ENCODE data around the gene TADA2B.

TADA2B gene

DNA sequence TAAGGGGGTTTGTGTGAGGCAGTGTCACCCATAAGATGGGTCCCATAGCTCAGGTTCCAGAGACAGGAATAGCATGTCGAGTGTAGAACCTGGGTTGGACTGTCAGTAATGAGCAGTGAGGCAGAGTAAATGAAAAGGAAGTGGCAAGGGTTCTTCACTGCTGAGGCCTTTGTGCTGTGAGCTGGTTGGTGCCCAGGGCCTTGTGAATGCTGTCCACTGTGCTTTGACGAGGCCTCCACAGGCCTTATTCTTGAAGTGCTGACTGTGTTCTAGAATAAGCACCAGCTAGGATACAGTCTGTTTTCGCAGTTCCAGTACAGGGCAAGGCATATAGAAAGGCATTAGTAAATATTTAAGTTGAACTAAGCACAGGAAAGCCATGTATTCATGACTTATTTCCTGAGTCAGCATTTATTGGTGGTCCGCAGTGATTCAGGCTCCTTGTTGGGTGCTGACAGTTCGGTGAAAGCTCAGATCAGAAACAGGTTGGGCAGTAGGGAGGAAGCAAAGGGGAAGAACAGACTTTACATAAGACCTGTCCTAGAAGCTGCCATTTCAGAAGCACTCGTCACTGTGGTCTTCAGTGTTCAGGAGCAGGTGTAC, 25.6 kb upstream of the TADA2B start:
- no peak for DNase-seq (ENCODE audit: extremely low read depth in 1 of 2, low read depth in 1 of 2)

DNA sequence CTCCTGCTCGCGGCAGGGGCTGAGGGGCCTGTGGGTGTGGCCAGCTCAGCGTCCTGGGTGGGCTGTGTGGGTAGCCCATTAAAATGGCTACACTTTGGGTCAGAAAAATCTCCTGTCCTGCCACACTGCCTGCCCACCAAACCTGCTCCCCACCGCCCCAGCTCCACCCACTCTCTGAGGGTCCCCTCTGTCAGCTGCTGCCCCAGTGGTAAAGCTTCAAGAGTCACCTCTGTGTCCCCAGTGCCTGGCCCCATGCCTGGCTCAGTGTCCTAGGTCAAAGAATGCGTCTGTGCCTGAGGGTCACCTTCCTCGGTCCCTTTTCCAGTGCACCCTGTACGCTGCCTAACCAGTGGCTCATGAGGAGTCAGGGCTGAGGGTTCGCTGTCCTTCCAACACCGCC, 24.9 kb upstream of the TADA2B start:
- no peak for DNase-seq (ENCODE audit: extremely low read depth in 1 of 2, low read depth in 1 of 2)

DNA sequence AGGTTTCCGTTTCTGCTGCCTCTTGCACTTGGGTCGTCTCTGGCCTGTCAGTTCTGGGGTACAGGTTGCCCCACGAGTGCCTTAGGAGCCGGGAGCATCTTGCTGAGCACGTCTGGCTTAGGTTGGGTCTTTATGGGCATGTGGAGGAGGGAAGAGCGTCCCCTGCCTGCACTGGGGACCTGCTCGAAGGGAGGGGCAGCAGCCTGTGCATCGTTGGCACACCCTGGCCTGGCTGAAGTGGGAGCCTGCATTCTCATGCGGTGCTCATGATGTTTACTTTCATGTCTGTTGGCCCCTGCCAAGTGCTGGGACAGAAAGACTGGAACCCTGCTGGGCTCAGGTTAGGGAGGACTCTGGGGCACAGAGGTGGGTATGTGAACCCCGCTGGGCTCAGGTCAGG, 23.8 kb upstream of the TADA2B start:
- no peak for DNase-seq (ENCODE audit: extremely low read depth in 1 of 2, low read depth in 1 of 2)

DNA sequence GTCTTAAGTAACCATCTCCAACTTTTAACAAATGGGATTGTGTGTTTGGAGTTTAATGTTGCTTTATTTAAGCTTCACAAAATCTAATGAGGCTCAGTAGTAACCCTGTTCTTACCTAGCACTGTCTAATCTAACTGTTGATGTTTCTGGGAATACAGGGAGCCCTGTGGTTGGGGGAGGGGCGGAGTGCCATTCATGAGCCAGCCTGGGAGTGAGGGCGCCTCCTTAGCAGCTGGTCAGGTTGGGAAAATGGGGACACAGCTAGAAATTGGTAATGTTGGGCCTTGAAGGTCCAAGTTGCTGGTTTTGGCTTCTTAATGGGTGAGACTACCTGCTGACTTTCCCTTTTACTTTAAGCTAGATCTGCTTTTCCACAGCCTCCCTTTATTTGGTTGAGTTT, 22.9 kb upstream of the TADA2B start:
- DNase-seq (ENCODE audit: extremely low read depth in 1 of 2, low read depth in 1 of 2): no peak

DNA sequence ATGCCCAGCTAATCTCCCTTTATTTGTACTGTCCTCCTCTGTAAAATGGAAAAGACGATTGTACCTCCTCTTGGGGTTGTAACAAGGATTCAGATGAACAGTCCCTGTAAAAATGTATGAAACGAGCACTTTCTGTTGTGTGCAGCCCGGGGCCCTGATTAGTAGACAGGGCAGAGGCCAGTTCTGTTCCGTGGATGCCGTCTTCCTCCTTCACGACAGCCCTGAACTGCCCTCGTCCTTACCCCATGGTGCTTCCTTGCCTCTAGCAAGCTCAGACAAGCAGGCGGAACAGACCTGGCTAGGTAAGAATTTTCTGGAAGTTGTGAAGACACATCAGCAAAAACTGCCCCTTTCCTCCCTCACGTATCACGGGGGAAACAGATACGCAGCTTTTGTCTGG, 22.3 kb upstream of the TADA2B start:
- DNase-seq (ENCODE audit: extremely low read depth in 1 of 2, low read depth in 1 of 2): no peak

DNA sequence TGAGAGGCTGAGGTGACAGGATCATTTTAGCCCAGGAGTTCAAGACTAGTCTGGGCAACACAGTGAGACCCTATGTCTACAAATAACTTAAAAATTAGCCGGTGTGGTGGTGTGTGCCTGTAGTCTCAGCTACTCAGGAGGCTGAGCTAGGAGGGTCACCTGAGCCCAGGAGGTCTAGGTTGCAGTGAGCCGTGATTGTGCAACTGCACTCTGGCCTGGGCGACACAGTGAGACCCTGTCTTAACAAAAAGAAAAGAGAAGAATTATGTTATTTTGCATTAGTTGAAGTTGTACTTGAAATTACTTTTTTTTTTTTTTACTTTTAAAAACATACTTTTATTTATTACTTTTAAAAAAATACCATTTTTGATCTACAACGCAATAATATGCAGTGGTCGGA, 21.8 kb upstream of the TADA2B start:
- DNase-seq (ENCODE audit: extremely low read depth in 1 of 2, low read depth in 1 of 2): no peak

DNA sequence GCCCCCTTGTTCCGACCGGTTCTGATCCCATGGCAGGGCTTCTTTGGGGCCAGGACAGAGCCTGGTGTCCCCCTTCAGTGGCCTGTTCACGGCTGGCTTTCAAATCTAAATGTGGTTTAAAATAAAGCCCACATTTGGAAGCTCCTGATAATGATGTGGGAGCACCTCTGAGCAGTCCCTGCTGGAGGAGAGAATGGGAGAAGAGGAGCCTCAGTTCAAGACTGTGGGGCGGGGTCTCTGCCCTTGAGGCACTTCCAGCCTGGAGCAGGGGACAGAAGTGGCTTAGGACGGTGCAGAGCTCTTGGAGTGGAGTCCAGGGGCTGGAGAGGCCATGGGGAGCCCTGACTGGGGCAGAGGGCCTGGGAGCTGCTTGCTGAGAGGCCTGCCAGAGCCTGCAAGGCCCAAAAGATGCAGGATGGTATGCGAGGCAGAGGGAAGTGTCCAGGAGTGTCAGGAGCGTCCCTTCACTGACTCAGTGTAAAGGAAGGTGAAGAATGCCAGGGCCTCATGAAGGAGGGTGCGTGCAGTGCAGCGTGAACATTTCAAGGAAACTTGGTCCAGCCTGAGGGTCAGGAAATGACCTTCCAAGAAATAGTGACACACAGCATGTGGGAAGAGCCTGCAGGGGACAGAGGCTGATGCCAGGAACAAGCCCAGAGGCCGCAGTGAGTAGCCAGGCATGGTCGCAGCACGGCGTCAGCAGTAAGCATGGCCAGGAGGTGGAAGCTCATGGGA, 21.1 kb upstream of the TADA2B start:
- no peak for DNase-seq (ENCODE audit: extremely low read depth in 1 of 2, low read depth in 1 of 2)

DNA sequence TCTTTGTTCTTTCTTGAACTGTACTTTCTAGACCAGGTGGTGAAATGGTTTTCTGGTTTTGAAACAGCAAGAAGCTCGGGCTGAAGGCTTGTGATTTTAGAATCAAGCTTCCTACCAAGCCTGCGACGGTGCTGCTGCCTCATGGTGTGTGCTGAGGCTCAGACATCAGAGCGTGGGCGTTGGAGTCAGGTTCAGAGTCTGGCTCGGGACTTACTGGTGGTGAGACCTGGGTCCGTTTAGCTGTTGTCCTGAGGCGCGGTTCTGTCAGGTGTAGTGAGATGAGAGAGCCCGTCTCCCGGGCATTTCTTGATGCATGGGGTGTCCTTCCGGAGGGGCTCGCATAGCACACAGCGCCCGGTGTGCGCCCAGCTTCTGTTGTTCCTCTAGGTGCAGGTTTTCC, 19.7 kb upstream of the TADA2B start:
- DNase-seq (ENCODE audit: extremely low read depth in 1 of 2, low read depth in 1 of 2): no peak

DNA sequence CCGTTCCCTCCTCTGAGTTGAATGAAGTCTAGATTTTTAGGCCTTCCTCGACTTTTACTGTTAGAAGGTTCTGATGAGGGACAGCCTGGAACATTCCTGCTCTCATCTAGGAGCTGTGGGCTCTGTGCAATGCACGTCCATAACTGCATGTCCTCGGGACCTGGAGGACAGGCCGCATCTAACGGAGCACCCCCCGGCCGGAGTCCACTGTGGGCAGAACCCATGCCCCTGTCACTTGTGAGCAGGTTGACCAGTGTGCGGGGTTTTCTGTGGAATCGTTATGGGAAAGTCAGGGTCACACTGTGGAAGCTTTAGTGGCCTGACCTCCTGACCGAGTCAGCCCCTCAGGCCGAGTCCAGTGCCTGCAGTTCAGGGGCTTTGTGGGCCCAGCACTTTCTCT, 19.3 kb upstream of the TADA2B start:
- DNase-seq (ENCODE audit: extremely low read depth in 1 of 2, low read depth in 1 of 2): no peak

DNA sequence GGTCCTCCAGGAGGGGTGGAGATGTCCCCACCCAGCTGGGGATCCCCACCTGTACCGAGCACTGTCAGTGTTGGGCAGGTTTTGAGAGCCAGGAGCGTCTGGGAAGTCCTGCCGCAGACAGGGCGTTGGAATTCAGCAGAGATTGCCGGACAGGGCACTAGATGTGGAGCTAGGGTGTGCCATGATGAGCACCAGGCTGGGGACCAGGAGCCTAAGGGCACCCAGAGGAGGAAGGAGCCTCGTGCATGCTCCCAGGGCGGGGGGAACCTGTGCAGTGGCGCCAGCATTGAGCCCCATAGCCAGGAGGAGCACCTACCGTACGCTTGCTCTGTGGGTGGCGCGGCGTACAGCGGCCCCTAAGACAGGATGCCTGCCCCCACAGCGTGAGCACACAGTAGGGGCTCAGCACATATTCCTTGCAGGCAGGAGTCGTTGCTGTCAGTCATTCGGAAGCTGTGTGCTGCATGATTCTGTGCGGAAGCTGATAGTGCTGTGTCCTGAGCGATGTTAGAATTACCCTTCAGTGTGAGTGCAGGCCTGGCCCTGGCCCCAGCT, 18.8 kb upstream of the TADA2B start:
- DNase-seq (ENCODE audit: extremely low read depth in 1 of 2, low read depth in 1 of 2): no peak

DNA sequence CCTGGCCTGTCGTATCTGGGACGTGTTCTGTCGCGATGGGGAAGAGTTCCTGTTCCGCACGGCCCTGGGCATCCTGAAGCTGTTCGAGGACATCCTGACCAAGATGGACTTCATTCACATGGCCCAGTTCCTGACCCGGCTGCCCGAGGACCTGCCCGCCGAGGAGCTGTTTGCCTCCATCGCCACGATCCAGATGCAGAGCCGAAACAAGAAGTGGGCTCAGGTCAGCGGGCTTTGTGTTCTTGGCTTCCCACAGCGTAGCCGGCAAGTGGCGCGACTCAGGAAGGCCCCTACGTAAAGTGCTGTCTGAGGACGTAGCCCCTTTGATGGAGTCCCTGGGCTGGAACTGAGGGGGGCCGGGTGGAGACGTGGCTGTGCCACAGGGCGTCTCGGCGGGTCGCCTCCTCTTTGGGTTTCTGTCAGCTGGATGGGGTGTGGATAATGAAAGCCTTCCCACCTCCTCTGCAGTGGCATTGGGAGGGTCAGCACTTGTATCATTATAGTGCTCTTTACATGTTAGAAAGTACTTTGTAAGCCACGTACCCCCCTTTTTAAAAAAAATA, 18.1 kb upstream of the TADA2B start:
- no peak for DNase-seq (ENCODE audit: extremely low read depth in 1 of 2, low read depth in 1 of 2)

DNA sequence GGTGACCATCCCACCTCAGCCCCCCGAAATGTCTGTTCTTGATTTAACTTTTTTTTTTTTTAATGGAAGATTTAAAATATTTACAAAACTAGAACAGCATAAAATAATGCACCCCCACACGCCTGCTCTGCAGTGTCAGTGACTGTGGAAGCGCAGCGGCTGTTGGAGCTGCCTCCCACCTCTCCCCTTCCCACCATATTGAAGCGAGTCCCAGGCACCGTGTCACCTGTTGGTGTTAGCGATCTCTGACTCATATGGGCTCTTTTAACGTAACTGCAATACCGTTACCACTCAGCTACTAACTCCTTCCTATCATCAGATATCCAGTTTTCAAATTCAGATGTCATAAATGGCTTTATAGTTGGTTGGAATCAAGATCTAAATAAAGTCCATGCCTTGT, 17.1 kb upstream of the TADA2B start:
- no peak for DNase-seq (ENCODE audit: extremely low read depth in 1 of 2, low read depth in 1 of 2)

DNA sequence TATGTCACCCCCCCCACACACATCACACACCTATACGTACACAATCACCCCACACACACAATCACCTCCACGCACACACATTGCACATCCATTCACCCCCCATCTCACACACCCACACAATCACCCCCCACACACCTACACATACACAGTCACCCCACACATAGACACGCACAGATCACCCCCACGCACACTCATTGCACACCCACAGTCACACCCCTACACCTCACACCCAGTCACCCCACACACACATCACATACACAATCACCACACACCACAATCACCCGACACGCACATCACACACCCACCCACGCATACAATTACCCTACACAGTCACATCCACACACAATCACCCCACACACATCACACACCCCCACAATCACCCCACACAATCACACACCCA, 15.9 kb upstream of the TADA2B start:
- no peak for DNase-seq (ENCODE audit: extremely low read depth in 1 of 2, low read depth in 1 of 2)

DNA sequence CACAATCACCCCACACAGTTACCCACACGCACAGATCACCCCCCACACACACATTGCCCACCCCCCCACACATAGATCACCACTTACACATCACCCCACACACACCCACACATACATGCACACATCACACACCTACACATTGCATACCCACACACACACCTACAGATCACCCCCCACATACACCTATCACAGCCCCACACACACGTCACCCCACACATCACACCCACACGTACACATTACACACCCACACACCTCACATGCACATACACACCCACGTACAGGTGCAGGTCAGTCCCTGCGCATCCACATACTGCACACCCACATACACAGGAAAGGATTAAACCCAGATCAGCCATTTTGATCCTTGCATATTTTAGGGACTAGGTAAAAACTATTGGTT, 15.3 kb upstream of the TADA2B start:
- no peak for DNase-seq (ENCODE audit: extremely low read depth in 1 of 2, low read depth in 1 of 2)

DNA sequence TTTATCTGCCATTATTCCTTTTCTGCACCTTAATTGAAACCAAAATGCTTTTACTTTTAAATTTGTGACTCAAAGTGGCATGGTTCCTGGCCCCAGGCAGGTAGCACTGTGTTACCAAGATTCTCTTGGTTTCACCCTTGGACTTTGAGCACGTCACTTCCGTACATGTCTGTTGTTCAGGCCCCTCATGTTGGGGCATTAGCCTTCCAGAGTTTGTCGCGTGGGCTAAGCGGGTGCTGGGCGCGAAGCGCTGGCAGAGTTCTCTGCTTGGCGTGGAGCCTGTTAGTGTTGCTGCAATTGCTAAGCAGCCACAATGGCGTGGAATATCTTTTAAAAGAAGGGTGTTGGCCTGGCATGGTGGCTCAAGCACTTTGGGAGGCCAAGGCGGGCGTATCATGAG, 14.0 kb upstream of the TADA2B start:
- no peak for DNase-seq (ENCODE audit: extremely low read depth in 1 of 2, low read depth in 1 of 2)

DNA sequence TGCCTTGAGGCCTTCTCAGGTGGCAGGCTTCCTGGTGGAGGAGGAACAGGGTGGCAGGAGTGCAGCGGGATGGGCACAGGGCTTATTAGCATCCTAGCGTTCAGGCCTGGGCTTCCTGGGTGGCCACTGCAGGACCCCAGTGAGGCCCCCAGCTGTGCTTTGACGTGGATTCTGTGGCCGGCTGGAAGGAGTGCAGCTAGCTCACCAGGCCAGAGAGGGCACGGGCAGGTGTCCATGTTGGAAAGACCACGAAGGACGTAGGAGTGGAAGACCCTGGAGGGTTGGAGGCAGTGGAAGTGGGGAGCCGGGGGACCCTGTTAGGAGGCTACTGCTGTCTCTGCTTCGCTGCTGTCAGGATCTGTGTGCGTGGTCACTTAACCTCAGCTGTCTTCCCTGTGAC, 13.3 kb upstream of the TADA2B start:
- no peak for DNase-seq (ENCODE audit: extremely low read depth in 1 of 2, low read depth in 1 of 2)

DNA sequence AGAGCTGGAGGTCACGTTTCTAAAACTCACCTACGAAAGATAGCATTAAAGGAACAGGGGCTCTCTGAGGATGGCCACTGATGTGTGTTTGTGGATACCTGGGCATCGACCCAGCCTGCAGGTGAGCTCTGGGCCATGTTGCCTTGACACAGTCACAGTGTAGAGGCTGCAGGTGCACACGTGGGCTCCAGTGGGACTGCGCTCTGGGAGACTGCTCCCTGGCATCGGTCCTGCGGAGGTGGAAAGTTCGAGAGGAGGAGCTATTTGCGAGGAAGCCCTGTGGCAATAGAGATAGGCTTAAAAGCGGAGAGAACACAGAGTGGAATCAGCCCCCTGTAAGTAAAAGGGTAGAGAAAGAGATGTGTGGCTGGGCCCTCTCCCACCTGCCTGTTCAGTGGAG, 12.3 kb upstream of the TADA2B start:
- DNase-seq (ENCODE audit: extremely low read depth in 1 of 2, low read depth in 1 of 2): no peak

DNA sequence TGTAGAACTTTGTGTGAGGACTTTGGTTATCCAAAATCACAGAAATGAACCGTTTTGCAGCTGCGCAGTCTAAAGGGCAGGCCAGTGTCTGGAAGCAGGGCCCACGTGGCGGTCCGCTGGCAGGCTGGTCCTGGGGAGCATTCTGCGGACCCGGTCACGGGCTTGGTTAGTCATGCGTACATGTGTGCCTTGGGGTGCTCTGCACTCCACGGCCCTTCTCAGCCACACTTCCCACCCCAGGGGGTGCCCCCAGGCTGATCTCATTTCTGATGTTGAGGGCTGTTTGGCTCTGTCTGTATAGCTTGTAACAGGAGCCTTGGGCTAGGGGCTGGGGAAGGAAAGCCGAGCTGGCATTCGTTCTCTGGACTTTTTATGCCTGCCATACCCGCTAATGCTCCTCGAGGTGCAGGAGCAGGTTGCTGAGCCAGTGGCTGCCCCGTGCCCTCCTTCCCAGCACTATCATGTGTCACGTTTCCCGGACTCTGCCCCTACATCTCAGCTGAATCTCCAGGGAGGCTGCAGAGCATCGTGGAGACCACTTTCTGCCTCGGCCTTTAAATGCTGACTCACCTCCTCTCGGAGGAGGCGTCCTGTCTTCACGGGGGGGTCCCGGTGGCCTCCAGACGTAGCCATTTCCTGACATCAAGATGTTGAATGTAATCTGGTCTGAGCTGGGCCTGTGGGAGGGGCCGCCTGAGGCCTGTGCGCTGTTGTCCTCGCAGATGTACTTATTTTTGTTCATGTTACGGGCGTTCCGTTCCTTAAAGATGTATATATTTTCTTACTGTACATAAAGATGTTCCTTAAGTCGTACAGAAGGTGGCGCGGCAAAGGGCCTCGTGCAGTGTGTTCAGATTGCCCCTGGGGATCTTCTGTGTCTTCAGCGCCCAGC, 11.4 kb upstream of the TADA2B start:
- no peak for DNase-seq (ENCODE audit: extremely low read depth in 1 of 2, low read depth in 1 of 2)

DNA sequence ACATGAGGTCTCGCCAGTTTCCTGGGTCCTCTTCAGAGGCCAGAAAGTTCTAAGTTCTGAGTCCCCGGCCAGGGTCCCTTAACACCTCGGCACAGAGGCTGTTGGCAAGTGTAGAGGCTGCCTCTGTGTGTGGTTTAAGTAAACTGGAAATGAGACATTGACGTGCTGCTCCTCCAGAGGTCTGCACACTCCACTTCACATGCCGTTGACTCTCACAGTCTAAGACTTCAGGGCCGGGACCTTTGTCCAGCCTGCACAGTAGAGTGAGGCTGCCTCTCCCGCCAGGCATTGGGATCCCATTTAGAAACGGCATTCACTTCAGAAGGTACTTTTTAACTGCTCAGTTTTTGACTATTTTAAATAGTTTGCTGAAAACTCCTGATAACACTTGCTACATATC, 10.6 kb upstream of the TADA2B start:
- no peak for DNase-seq (ENCODE audit: extremely low read depth in 1 of 2, low read depth in 1 of 2)

DNA sequence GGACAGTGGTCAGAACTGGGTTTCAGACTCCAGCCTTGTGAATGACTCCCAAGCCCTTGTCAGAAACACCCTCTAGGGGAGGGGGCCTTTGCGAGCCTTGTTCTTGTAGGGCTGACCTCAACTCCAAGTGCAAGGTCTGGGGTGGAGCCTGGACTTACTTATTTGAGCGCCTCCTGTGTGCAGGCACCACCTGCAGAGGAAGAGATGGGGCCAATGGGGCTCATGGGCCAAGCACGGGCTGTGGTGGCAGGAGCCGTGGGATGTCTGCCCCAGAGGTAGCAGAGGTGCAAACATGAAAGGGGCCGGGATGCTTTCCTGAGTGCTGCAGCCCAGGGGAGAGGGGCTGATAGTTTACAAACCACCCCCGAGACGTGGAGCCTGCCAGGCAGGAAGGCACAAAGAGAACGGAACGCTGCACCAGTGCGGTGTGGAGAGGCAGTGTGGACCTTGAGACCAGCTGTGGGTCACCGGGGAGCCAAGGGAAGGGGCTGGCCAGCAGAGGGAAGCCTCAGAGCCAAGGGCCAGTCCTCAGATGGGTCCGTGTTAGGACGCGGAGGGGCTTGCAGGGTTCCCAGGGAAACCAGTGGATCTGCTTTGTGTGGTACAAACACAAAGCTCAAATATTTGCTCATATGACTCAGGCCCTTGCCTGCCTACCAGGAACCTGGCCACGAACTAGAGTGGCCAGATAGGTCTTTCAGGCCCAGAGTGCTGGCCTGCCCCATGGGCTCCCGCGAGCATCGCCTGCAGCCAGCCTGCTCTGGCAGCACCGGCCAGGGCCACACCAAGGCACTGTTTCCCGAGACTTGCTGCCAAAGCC, 8.7 kb upstream of the TADA2B start:
- no peak for DNase-seq (ENCODE audit: extremely low read depth in 1 of 2, low read depth in 1 of 2)

DNA sequence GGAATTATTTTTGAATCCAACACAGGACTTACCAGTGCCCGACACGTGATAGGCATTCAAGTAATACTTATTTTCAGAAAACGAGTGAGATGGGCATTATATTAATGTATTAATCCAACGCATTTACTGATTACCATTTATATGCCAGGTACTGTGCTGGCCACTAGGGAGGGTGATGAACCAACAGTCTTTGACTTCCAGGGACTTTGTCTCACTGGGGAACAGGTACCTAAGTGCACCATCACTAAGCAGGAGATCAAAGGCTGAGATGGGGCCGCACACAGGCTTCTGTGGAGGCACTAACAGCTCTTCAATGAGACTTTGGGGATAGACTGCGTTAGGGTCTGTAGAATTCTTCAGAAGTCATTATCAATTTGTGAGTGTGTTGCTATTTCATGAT, 5.7 kb upstream of the TADA2B start:
- no peak for DNase-seq (ENCODE audit: extremely low read depth in 1 of 2, low read depth in 1 of 2)
